Cardiac muscle cell (in vitro differentiated cells and primary cell): Measurements from ENCODE around the gene LENG1. TPM values are rescaled to one million over a fixed set of nuclear protein-coding genes. Genes with fewer than 3 reads are reported as not detected.

Source experiments
- DNase-seq, 2 donors: peaks; one replicate each; pipeline versions ENCODE4 v3.0.0 to v3.0.0-alpha.2; 2010 to 2017; ENCODE audit warnings: low read depth in 1 of 2, low spot score in 1 of 2
- H3K27ac ChIP-seq: fragments of 200-600 bp; sonication (generic); 2 replicates; pipeline ENCODE4 v1.5.1; 2016
- H3K27me3 ChIP-seq: fragments of 200-600 bp; sonication (generic); 2 replicates; pipeline ENCODE4 v1.6.0; 2016; ENCODE audit warnings: control low read depth
- H3K36me3 ChIP-seq: fragments of 200-600 bp; sonication (generic); 2 replicates; pipeline ENCODE4 v1.5.1; 2016; ENCODE audit warnings: control low read depth
- H3K4me1 ChIP-seq: fragments of 200-600 bp; sonication (generic); 2 replicates; pipeline ENCODE4 v1.8.1; 2017; ENCODE audit warnings: low read depth, mild to moderate bottlenecking, mixed run types
- H3K4me3 ChIP-seq: fragments of 200-600 bp; sonication (generic); 2 replicates; pipeline ENCODE4 v1.5.1; 2016; ENCODE audit warnings: mild to moderate bottlenecking
- H3K9me3 ChIP-seq: fragments of 200-600 bp; sonication (generic); 2 replicates; pipeline ENCODE4 v1.5.1; 2017; ENCODE audit warnings: low read depth, mild to moderate bottlenecking, control low read depth
- polyA plus RNA-seq: library from polyadenylated mRNA; unstranded; fragments of >200 nt; fragmentation: Nextera tagmentation; extraction: Ambion mirVana; gene quantifications from 2 replicates; pipeline ENCODE4 v1.2.1, GENCODE V29; 2016
- total RNA-seq: library from RNA; depleted of rRNA; stranded (reverse); fragments of >200 nt; gene quantifications from 2 replicates; pipeline ENCODE4 v1.2.3, GENCODE V29; 2016
- TF ChIP-seq, protein P1 (sequence below): IDR thresholded peaks from 2 replicates; pipeline ENCODE4 v1.5.1; 2012; ENCODE audit warnings: low read depth, mild to moderate bottlenecking, low read length

Gene LENG1
- total and polyA plus RNA-seq, 2 experiments from 2014 or later: 10.6 to 10.8 TPM

DNA sequence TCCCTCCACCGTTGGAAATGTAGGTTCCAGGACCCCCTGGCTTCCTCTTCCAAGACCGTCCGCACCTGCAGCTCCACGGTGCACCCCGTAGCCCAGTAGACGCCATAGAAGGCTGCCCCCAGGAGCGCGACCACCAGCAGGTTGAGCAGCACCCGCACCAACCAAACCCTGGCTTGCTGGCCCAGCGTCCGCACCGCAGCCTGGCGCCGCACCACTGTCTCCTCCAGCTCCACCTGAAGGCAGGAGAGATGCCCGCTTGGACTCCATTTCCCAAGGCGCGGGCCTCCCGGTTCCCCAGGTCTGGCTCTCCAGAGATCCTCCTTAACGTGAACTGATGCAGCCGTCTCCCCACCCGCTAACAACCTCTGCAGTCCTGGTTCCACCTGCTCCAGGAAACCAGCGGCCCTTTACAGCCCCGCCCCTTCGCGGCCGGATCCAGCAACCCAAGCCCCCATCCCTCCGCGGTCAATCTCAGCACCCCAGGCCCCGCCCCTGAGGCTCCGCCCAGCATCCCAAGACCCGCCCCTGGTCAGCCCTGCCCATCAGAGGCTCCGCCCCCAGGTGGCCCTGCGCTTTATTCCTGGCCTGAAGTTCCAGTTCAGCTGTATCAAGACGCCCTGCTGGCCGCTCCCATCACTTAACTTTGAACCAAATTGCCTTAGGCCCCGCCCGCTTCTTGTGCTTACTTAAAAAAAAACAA, 5.0 kb upstream of the LENG1 start:
- no peaks in the 10 kb centered on the region for H3K27me3 ChIP-seq
- no peak overlapping the region for H3K27ac ChIP-seq
- DNase-seq: peak; percentile 59 to 70
- H3K36me3 ChIP-seq: no peaks in the 10 kb centered on the region
- peaks cover 5% of the 10 kb centered on the region for H3K4me1 ChIP-seq
- TF ChIP-seq, protein P1, sequence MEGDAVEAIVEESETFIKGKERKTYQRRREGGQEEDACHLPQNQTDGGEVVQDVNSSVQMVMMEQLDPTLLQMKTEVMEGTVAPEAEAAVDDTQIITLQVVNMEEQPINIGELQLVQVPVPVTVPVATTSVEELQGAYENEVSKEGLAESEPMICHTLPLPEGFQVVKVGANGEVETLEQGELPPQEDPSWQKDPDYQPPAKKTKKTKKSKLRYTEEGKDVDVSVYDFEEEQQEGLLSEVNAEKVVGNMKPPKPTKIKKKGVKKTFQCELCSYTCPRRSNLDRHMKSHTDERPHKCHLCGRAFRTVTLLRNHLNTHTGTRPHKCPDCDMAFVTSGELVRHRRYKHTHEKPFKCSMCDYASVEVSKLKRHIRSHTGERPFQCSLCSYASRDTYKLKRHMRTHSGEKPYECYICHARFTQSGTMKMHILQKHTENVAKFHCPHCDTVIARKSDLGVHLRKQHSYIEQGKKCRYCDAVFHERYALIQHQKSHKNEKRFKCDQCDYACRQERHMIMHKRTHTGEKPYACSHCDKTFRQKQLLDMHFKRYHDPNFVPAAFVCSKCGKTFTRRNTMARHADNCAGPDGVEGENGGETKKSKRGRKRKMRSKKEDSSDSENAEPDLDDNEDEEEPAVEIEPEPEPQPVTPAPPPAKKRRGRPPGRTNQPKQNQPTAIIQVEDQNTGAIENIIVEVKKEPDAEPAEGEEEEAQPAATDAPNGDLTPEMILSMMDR: no peak
- H3K4me3 ChIP-seq: no peak overlapping the region
- H3K9me3 ChIP-seq: no peaks in the 10 kb centered on the region

DNA sequence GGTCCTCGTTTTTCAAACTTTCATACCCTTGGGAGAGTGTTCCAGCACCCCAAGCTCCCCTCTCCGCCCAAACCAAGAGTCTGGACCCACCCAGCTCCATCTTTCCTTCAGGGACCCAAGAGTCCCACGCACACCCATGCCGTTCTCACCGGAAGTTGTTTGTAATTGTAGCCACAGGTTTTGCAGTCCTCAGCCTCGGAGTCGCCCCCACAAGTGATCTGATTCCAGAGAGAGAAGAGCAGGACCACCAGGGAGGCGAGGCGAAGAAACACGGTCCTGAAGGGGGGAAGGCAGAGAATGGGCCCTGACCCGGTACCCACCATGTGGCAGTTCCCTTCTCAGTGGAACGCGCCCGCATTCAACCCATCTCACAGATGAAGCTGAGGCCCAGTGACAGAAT, 3.4 kb upstream of the LENG1 start:
- Histone ChIP-seq H3K36me3 (no peaks in the 10 kb centered on the region), H3K27me3 (no peaks in the 10 kb centered on the region), H3K27ac (no peak overlapping the region), H3K4me3 (no peak overlapping the region), H3K9me3 (no peaks in the 10 kb centered on the region), H3K4me1 (peaks cover 10% of the 10 kb centered on the region)
- TF ChIP-seq, protein P1: no peak
- no peak for DNase-seq

DNA sequence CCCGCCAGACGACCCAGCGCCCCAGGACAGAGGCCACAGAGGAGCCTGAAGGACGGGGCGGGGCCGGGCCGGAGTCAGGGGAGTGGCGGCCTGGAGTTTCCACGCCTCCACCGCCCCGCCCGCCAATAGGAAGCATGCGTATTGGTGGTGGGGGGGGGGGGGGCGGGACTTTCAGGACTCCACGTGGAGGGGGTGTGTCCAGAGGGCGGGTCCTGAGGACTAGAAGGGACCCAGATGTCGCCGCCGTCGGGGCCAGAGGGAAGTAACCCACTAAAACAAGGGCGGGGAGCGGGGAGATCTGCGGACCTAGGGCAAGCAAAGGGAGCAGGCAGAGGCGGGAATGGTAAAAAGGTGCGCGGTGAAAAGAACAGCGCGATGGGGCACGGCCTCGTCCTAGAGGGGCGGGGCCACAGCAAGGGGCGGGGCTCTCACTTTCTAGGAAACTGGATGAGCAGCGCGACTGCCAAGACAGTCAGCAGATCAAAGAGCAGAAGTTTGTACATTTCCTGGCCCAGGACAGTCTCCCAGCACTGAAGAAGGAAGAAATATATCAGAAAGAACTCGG, 2.8 kb upstream of the LENG1 start:
- no peaks in the 10 kb centered on the region for H3K9me3 ChIP-seq
- H3K4me3 ChIP-seq: peak overlapping the region; percentile 31
- peaks cover 2% of the 10 kb centered on the region for H3K36me3 ChIP-seq
- peaks cover 10% of the 10 kb centered on the region for H3K4me1 ChIP-seq
- peak; percentile 73 to 93 for DNase-seq
- no peaks in the 10 kb centered on the region for H3K27me3 ChIP-seq
- H3K27ac ChIP-seq: no peak overlapping the region
- TF ChIP-seq, protein P1: no peak

DNA sequence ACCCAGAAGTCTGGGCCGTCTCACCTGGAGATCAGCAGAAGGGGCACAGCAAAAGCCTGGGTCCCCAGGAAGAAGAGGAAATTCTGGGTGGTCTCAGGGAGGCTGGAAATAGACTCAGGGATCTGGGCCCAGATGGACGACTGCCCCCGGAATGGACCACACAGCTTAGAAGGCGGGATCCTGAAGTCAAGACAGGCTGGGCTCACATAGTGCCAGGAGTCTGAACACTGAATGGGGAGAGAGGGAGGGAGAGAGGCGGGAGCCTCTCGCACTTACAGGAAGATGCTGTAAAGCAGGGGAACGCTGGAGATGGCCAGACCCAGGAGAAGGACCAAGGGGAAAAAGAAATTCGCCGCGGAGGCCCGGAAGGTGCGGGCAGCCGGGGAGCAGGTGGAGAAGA, 1.3 kb upstream of the LENG1 start:
- Histone ChIP-seq H3K27me3 (no peaks in the 10 kb centered on the region), H3K9me3 (no peaks in the 10 kb centered on the region), H3K4me1 (peaks cover 10% of the 10 kb centered on the region), H3K4me3 (peak overlapping the region; percentile 56), H3K27ac (peak overlapping the region; percentile 81), H3K36me3 (peaks cover 6% of the 10 kb centered on the region)
- no peak for DNase-seq
- TF ChIP-seq, protein P1: no peak

DNA sequence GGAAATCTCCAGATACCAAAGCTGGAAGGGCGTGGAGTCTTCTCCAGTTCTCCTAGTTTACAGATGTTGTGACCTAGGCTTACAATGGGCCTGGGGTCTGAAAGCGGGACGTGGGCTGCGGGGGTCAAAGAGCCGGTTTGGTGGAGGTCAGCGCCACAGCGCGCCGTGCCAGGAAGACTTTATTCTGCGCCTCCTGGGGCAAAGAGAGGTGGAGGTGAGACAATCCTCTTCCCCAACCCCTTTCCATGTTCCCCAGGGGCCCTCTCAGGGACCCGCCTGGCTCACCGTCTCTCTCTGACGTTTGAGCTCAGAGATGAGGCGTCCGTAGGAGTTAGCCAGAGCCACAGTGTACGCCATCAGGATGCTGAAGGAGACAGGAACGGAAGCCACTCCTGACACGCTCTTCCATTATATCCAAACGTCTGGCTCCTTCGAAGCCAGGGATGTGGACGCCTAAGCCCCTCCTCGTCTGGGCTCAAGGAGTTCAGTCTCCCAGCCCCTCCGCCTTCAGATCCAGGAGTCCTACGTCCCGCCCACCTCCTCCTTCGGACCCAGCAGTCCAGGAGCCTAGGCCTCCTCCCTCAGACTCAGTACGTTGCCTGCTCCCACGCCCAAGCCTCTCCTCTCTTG, 776 bp upstream of the LENG1 start:
- H3K4me3 ChIP-seq: peak overlapping the region; percentile 56
- peak in 1 of 2 donors; percentile 30 for DNase-seq
- no peaks in the 10 kb centered on the region for H3K27me3 ChIP-seq
- no peaks in the 10 kb centered on the region for H3K9me3 ChIP-seq
- TF ChIP-seq, protein P1: no peak
- peak overlapping the region; percentile 81 for H3K27ac ChIP-seq
- peaks cover 6% of the 10 kb centered on the region for H3K36me3 ChIP-seq
- peaks cover 10% of the 10 kb centered on the region for H3K4me1 ChIP-seq
